ENCODE measurements around the gene MAPRE2. TPM values are rescaled to one million over a fixed set of nuclear protein-coding genes. Genes with fewer than 3 reads are reported as not detected.

MAPRE2 gene
- total RNA-seq, 1 donor from 2014 or later, result 23.4 TPM

DNA sequence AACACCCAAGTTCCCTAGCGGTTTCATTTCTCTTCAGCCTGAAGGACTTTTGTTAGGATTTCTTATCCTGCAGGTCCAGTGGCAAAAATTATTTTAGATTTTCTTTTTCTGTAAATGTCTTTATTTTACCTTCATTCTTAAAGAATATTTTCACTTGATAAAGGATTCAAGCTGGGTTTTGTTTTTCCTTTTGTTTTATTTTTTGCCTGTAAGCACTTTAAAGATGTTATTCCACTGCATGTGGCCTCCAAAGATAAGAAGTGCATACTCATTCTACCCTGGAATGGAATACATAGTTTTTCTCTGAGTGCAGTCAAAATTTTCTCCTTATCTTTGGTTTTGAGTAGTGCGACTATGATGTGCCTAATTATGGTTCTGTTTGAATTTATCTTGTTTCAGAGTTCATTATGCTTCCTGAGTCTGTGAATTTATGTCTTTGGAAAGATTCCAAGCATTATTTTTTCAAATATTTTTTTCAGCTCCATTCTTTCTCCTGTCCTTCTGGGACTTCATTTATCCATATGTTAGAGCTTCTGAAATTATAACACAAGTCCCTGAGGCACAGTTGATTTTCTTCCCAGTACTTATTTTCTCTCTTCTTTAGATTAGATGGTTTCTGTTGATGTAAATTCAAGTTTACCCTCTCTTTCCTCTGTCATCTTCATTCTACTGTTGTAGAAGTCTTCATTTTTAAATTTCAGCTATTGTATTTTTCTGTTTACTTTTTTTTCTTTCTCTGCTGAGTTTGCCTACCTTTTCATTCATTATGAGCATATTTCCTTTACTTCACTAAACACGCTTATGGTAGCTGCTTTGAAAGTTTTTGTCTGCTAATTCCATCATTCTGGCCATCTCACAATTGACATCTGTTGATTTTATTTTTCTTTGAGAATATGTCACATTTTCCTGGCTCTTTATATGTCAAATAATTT lies 69.6 kb downstream of the MAPRE2 start:
- Mint-ChIP-seq H3K27ac (ENCODE audit: unreplicated experiment) (no peak overlapping the region), H3K9me3 (ENCODE audit: low read depth) (peaks cover 8% of the 10 kb centered on the region), H3K4me3 (ENCODE audit: unreplicated experiment) (no peak overlapping the region), H3K27me3 (ENCODE audit: low read depth) (no peaks in the 10 kb centered on the region), H3K36me3 (ENCODE audit: low read depth) (no peaks in the 10 kb centered on the region), H3K4me1 (ENCODE audit: low read depth) (peaks cover 10% of the 10 kb centered on the region)
- TF ChIP-seq, protein P1, sequence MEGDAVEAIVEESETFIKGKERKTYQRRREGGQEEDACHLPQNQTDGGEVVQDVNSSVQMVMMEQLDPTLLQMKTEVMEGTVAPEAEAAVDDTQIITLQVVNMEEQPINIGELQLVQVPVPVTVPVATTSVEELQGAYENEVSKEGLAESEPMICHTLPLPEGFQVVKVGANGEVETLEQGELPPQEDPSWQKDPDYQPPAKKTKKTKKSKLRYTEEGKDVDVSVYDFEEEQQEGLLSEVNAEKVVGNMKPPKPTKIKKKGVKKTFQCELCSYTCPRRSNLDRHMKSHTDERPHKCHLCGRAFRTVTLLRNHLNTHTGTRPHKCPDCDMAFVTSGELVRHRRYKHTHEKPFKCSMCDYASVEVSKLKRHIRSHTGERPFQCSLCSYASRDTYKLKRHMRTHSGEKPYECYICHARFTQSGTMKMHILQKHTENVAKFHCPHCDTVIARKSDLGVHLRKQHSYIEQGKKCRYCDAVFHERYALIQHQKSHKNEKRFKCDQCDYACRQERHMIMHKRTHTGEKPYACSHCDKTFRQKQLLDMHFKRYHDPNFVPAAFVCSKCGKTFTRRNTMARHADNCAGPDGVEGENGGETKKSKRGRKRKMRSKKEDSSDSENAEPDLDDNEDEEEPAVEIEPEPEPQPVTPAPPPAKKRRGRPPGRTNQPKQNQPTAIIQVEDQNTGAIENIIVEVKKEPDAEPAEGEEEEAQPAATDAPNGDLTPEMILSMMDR (IDR thresholded peaks at IDR 0.05), result no peak
- DNase-seq (ENCODE audit: low spot score), result no peak

DNA sequence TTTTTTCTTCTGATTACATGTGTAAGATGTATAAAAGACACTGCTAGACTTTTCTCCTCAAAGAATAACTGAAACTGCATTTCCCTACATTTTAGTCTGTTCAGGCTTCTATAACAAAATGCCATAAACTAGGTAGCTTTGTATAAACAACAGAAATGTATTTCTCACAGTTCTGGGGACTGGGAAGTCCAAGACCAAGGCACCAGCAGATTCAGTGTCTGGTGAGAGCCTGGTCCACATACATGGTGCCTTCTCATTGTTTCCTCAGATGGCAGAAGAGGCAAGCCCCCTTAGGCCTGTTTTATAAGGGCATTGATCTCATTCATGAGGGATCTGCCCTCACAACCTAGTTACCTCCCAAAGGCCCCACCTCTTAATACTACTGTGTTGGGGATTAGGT lies 71.5 kb downstream of the MAPRE2 start:
- no peak overlapping the region for H3K4me3 Mint-ChIP-seq (ENCODE audit: unreplicated experiment)
- TF ChIP-seq, protein P1 (IDR thresholded peaks at IDR 0.05), result no peak
- no peak overlapping the region for H3K27ac Mint-ChIP-seq (ENCODE audit: unreplicated experiment)
- no peaks in the 10 kb centered on the region for H3K27me3 Mint-ChIP-seq (ENCODE audit: low read depth)
- peaks cover 22% of the 10 kb centered on the region for H3K4me1 Mint-ChIP-seq (ENCODE audit: low read depth)
- H3K9me3 Mint-ChIP-seq (ENCODE audit: low read depth), result peaks cover 8% of the 10 kb centered on the region
- H3K36me3 Mint-ChIP-seq (ENCODE audit: low read depth), result no peaks in the 10 kb centered on the region
- DNase-seq (ENCODE audit: low spot score), result no peak

DNA sequence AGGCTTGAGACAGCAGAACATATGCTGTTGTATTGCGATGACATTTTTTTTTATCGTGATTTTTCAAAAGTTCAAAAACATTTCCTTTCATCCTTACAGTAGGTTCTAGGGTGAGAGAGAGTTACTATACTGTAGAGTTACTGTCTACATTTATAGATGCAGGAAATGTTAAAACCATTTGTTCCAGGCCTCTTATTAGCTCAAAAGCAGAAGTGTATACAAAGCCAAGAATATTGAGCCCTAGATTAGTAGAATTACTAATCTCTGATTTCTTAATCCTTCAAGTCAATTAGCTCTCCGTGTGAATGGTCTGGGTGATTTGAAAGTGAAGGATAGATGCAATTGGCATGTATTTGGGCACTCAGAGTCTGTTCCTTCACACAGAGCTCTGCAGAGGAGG lies 73.1 kb downstream of the MAPRE2 start:
- Mint-ChIP-seq H3K27me3 (ENCODE audit: low read depth) (no peaks in the 10 kb centered on the region), H3K27ac (ENCODE audit: unreplicated experiment) (no peak overlapping the region), H3K36me3 (ENCODE audit: low read depth) (no peaks in the 10 kb centered on the region), H3K4me1 (ENCODE audit: low read depth) (peaks cover 39% of the 10 kb centered on the region), H3K4me3 (ENCODE audit: unreplicated experiment) (no peak overlapping the region), H3K9me3 (ENCODE audit: low read depth) (peaks cover 5% of the 10 kb centered on the region)
- DNase-seq (ENCODE audit: low spot score), result no peak
- TF ChIP-seq, protein P1 (IDR thresholded peaks at IDR 0.05), result no peak

DNA sequence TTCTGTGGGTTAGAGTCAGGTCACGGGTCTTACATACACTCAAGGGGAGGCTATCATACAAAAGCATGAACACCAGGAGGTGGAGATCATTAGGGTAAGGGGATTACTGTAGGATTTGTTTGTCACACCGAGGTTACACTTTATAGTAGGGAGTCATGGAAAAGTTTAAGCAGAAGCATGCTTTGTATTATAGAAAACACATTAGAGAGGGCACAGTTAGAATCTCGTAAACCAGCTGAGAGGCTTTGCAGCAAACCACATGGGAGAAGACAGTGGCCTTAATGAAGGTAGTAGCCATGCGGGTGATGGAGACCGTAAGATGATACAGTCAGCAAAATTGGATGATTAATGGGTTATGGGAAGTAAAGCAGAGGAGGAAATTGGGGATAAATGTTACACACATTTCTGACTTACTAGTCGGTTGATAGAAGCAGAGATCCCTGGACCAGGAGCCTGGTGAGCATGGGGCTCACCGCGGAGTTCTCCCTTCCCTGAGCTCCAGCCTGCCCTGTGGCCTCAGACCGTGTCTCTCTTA lies 75.6 kb downstream of the MAPRE2 start:
- no peaks in the 10 kb centered on the region for H3K9me3 Mint-ChIP-seq (ENCODE audit: low read depth)
- H3K4me1 Mint-ChIP-seq (ENCODE audit: low read depth), result peaks cover 30% of the 10 kb centered on the region
- no peaks in the 10 kb centered on the region for H3K36me3 Mint-ChIP-seq (ENCODE audit: low read depth)
- no peak for DNase-seq (ENCODE audit: low spot score)
- no peak overlapping the region for H3K4me3 Mint-ChIP-seq (ENCODE audit: unreplicated experiment)
- no peaks in the 10 kb centered on the region for H3K27me3 Mint-ChIP-seq (ENCODE audit: low read depth)
- TF ChIP-seq, protein P1 (IDR thresholded peaks at IDR 0.05), result no peak
- peak overlapping the region; percentile 99 for H3K27ac Mint-ChIP-seq (ENCODE audit: unreplicated experiment)

DNA sequence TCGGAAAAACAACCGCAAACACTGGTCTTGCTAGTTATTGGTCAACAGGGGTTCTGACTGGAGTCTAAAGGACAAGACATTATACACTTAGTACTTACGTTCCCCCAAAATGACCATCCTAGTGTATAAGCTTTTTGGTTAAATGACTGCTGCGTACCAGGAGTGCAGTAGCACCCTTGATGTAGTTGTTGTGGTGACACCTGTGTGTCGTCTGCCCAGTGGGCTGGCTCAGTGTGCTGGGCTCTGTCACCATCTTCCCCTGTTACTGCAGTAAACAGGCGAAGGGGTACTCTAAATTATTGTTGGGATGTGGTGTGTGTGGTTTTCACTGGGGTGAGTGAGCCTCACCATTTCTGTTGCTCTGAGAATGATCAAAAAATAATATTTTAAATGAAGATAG lies 76.2 kb downstream of the MAPRE2 start:
- Mint-ChIP-seq H3K36me3 (ENCODE audit: low read depth) (no peaks in the 10 kb centered on the region), H3K4me3 (ENCODE audit: unreplicated experiment) (no peak overlapping the region), H3K27me3 (ENCODE audit: low read depth) (no peaks in the 10 kb centered on the region), H3K27ac (ENCODE audit: unreplicated experiment) (peak overlapping the region; percentile 99), H3K4me1 (ENCODE audit: low read depth) (peaks cover 30% of the 10 kb centered on the region), H3K9me3 (ENCODE audit: low read depth) (no peaks in the 10 kb centered on the region)
- DNase-seq (ENCODE audit: low spot score), result no peak
- TF ChIP-seq, protein P1 (IDR thresholded peaks at IDR 0.05), result no peak

All from chondrocyte (in vitro differentiated cells).